Measurements from ENCODE around the gene ASTN2. TPM values are rescaled to one million over a fixed set of nuclear protein-coding genes. Genes with fewer than 3 reads are reported as not detected.

The ASTN2 gene
- total RNA-seq, 2 donors from 2014 or later, result 113 to 153 TPM

DNA sequence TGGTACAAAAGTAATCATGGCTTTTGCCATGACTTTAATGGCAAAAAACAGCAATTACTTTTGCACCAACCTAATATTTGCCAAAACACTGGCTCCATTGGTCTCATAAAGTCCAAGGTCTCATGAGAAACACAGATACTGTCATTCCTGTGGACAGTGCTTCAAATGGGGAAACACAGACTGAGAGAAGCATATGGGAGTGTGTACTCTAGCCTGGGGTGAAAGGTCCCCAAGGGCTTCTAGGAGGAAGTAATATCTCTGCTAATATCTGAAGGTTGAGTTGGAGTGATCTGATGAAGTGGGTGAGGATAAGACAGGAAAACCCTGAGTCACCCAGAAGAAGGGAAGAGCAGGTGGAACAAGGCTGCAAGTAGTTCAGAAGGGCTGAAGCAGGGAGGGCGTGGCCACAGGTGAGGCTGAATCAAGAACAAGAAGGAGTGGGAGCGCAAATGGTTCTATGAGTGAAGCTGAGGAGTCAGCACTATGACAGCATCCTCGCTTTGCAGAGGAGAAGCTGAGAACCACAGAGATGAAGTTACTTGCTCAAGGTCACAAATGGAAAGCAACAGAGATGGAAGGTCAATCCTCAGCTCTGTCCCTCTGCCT is 164.1 kb downstream of the ASTN2 start:
- no peak for DNase-seq (ENCODE audit: low spot score)
- TF ChIP-seq POLR2A (IDR thresholded peaks at IDR 0.05), result no peak
- TF ChIP-seq POLR2AphosphoS5 (IDR thresholded peaks at IDR 0.05), result no peak
- TF ChIP-seq, protein P1, sequence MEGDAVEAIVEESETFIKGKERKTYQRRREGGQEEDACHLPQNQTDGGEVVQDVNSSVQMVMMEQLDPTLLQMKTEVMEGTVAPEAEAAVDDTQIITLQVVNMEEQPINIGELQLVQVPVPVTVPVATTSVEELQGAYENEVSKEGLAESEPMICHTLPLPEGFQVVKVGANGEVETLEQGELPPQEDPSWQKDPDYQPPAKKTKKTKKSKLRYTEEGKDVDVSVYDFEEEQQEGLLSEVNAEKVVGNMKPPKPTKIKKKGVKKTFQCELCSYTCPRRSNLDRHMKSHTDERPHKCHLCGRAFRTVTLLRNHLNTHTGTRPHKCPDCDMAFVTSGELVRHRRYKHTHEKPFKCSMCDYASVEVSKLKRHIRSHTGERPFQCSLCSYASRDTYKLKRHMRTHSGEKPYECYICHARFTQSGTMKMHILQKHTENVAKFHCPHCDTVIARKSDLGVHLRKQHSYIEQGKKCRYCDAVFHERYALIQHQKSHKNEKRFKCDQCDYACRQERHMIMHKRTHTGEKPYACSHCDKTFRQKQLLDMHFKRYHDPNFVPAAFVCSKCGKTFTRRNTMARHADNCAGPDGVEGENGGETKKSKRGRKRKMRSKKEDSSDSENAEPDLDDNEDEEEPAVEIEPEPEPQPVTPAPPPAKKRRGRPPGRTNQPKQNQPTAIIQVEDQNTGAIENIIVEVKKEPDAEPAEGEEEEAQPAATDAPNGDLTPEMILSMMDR (IDR thresholded peaks at IDR 0.05), result no peak
- Histone ChIP-seq H3K9me3 (no peaks in the 10 kb centered on the region), H3K4me1 (replicated peaks) (no peaks in the 10 kb centered on the region), H3K36me3 (no peaks in the 10 kb centered on the region), H3K4me3 (no peak overlapping the region), H3K27me3 (replicated peaks; ENCODE audit: insufficient read depth) (no peaks in the 10 kb centered on the region), H3K27ac (no peak overlapping the region)
- intact Hi-C loops (cut with DNase I), result no loop called here
- 95% methylated on average over 3 of the region's 3 CpGs for WGBS

- no peaks in the 10 kb centered on the region for H3K9me3 ChIP-seq
- 94% methylated on average over 3 of the region's 3 CpGs for WGBS
- no peak for DNase-seq (ENCODE audit: low spot score)
- no peaks in the 10 kb centered on the region for H3K36me3 ChIP-seq
- intact Hi-C loops (cut with DNase I), result loop anchor here (10.0 kb wide), 1 partner anchor 165 kb away; the partner anchor contains the start of gene ASTN2
- TF ChIP-seq POLR2AphosphoS5 (IDR thresholded peaks at IDR 0.05), result no peak
- TF ChIP-seq, protein P1 (IDR thresholded peaks at IDR 0.05), result no peak
- no peak overlapping the region for H3K4me3 ChIP-seq
- no peak overlapping the region for H3K27ac ChIP-seq
- H3K4me1 ChIP-seq (replicated peaks), result no peaks in the 10 kb centered on the region
- H3K27me3 ChIP-seq (replicated peaks; ENCODE audit: insufficient read depth), result no peaks in the 10 kb centered on the region
Measured at GRCh38 chr9:117249799-117250198, 165.1 kb downstream of the ASTN2 start.

GRCh38 chr9:117247266-117247665 is 167.6 kb downstream of the ASTN2 start:
- 46% methylated on average over 1 of the region's 1 CpG for WGBS
- no peak overlapping the region for H3K27ac ChIP-seq
- H3K9me3 ChIP-seq, result no peaks in the 10 kb centered on the region
- H3K36me3 ChIP-seq, result no peaks in the 10 kb centered on the region
- TF ChIP-seq, protein P1 (IDR thresholded peaks at IDR 0.05), result peak in 3 of 4 experiments; percentile 16 to 51 (median 39)
- no peak for TF ChIP-seq POLR2AphosphoS5 (IDR thresholded peaks at IDR 0.05)
- peak; percentile 11 for DNase-seq (ENCODE audit: low spot score)
- H3K4me1 ChIP-seq (replicated peaks), result no peaks in the 10 kb centered on the region
- intact Hi-C loops (cut with DNase I), result loop anchor here (10.0 kb wide), 1 partner anchor 168 kb away; the partner anchor contains the start of gene ASTN2
- no peaks in the 10 kb centered on the region for H3K27me3 ChIP-seq (replicated peaks; ENCODE audit: insufficient read depth)
- H3K4me3 ChIP-seq, result no peak overlapping the region

DNA sequence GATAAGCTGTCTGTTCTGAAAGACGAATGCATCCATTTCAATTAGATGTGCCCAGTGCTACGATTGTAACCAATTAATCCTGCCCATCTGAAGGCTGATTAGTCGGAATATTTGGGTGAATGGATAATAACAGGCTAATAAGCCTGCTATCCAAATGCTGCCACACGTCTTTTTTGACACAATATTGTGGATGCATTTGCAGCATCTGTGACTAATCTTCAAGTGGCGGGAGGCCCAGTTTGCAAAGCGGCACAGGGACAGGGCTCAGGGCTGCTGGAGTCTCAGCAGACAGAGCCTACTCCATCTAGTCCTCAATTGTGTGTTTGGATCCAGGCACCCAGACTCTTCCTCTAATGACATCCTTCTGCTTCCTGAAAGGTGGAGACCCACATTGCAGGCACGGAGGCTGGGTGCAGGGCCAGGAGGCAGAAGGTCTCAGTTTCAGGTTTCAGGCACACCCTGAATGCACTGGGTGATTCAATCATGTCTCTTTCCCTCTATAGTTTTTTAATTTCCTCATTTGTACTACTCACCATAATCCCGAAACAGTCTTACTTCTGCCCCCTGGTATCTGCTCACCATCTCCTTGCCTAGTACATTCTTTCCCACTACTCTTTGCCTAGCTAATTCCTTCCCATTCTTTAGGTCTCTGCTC is 169.6 kb downstream of the ASTN2 start:
- H3K9me3 ChIP-seq, result no peaks in the 10 kb centered on the region
- TF ChIP-seq, protein P1 (IDR thresholded peaks at IDR 0.05), result no peak
- TF ChIP-seq POLR2A (IDR thresholded peaks at IDR 0.05), result no peak
- TF ChIP-seq POLR2AphosphoS5 (IDR thresholded peaks at IDR 0.05), result no peak
- H3K36me3 ChIP-seq, result no peaks in the 10 kb centered on the region
- no peaks in the 10 kb centered on the region for H3K4me1 ChIP-seq (replicated peaks)
- H3K27me3 ChIP-seq (replicated peaks; ENCODE audit: insufficient read depth), result no peaks in the 10 kb centered on the region
- H3K4me3 ChIP-seq, result no peak overlapping the region
- WGBS, result 90% methylated on average over 8 of the region's 8 CpGs
- no peak for DNase-seq (ENCODE audit: low spot score)
- H3K27ac ChIP-seq, result no peak overlapping the region
- intact Hi-C loops (cut with DNase I), result loop anchor here (10.0 kb wide), 1 partner anchor 169 kb away; the partner anchor contains the start of gene ASTN2

GRCh38 chr9:117242082-117242481 is 172.8 kb downstream of the ASTN2 start:
- Histone ChIP-seq H3K27ac (no peak overlapping the region), H3K27me3 (replicated peaks; ENCODE audit: insufficient read depth) (no peaks in the 10 kb centered on the region), H3K4me3 (no peak overlapping the region), H3K9me3 (no peaks in the 10 kb centered on the region), H3K36me3 (no peaks in the 10 kb centered on the region), H3K4me1 (replicated peaks) (no peaks in the 10 kb centered on the region)
- no peak for DNase-seq (ENCODE audit: low spot score)
- intact Hi-C loops (cut with DNase I), result loop anchor here (10.0 kb wide), 1 partner anchor 173 kb away; the partner anchor contains the start of gene ASTN2
- WGBS, result 74% methylated on average over 3 of the region's 3 CpGs
- TF ChIP-seq, protein P1 (IDR thresholded peaks at IDR 0.05), result no peak
- no peak for TF ChIP-seq POLR2A (IDR thresholded peaks at IDR 0.05)
- no peak for TF ChIP-seq POLR2AphosphoS5 (IDR thresholded peaks at IDR 0.05)

Measured in prostate gland (tissue), 2 donors.